GM12801 (cell line): ENCODE results near the gene ZNF143.

ENCODE experiments used
- TF ChIP-seq, protein P1 (sequence below): IDR thresholded peaks from one replicate; pipeline ENCODE4 v1.5.1; 2011; ENCODE audit warnings: control low read depth; ENCODE audit not compliant: insufficient read length; ENCODE audit errors: extremely low read depth

Gene ZNF143

DNA sequence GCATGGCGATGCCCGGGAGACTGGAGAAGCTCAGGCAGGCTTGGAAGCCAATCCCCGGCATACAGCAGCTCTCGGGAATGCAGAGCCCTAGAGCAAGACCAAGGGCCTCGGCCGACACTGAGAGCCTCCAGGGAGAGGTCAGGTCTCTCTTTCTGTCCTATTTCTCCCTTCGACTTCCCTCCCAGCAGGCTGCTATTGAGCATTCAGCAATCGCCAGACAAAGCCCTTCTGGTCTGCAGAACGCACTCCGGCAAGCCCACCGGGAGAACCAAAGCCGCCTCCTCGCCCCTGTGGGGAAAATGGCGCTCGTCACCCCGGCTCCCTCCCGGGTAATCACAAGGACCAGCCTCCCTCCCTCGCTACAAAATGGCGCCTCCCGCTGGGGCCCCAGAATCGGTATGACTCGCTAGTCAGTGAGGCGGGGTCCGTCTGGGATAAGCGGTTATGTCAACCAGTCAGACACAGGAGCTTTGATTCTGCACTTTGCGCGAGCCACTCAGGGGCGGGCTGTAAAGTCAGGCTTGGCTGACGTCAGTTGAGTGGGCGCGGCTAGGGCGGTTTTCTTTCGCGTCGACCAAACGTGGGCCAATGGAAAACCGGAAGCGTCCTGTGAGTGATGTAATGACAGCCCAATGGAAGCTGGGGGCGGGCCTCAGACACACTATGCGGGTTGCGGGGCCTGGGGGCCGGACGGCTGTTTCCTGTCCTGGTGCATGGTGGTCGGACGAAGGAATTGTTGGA lies at the start of gene ZNF143:
TSS of gene ZNF143 (plus strand) at position 691 of the 741 bp plus-strand sequence. CDS start 10,297 bp downstream, outside the sequence.
- TF ChIP-seq, protein P1, sequence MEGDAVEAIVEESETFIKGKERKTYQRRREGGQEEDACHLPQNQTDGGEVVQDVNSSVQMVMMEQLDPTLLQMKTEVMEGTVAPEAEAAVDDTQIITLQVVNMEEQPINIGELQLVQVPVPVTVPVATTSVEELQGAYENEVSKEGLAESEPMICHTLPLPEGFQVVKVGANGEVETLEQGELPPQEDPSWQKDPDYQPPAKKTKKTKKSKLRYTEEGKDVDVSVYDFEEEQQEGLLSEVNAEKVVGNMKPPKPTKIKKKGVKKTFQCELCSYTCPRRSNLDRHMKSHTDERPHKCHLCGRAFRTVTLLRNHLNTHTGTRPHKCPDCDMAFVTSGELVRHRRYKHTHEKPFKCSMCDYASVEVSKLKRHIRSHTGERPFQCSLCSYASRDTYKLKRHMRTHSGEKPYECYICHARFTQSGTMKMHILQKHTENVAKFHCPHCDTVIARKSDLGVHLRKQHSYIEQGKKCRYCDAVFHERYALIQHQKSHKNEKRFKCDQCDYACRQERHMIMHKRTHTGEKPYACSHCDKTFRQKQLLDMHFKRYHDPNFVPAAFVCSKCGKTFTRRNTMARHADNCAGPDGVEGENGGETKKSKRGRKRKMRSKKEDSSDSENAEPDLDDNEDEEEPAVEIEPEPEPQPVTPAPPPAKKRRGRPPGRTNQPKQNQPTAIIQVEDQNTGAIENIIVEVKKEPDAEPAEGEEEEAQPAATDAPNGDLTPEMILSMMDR: no peak

DNA sequence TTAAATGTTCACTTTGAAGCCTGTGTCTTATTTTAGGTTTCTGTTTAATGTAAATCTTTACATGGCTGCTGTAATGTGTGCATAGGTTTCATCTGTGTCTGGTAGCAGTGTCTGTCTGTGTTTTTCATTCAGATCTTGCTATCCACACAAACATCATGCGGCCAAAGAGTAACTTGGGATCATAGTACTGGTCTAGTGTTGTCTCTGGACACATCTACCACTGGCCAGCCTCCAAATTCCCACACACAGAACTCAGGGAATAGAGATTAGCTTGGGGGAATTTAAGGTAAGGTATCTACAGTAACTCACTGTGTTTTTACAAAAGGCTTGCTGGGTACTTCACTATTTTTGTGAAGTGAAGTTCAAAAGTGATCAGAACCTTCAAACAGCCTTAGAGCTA lies 32.1 kb upstream of the ZNF143 start:
- TF ChIP-seq, protein P1: no peak

DNA sequence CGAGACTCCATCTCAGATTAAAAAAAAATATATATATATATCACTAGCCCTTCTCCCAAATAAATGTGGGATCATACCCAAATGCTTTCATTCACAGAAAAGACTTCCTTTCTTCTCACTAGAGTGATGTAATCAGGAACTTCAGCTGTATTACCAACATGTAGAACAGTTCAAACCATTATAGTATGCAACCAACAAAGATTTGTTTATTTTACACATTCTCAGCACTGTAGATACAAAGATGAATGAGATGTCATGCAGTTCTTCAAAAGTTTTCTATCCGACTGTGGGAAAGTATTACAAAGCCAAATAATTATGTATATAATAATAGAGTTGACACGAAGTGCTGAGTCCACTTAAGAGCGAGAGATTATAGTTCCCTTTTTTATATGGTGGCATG lies 22.2 kb upstream of the ZNF143 start:
- TF ChIP-seq, protein P1: no peak

DNA sequence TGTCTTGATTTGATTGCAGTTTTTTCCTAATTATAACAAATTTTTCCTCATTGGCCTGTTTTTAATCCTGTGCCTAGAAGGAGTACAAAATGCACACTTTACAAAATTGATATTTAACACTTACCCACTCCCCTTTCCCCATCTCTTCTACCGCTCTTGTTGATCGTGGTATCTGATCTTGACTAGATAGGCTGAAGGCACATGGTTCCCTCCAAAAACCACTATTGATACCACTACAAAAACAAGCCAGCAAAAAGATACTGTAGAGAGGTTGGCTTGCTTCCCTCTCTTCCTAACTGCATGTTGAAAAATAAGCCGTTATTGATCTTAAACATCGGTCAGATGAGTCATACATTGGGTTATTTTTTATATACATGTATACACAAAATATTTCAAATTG lies 14.6 kb upstream of the ZNF143 start:
- TF ChIP-seq, protein P1: no peak

DNA sequence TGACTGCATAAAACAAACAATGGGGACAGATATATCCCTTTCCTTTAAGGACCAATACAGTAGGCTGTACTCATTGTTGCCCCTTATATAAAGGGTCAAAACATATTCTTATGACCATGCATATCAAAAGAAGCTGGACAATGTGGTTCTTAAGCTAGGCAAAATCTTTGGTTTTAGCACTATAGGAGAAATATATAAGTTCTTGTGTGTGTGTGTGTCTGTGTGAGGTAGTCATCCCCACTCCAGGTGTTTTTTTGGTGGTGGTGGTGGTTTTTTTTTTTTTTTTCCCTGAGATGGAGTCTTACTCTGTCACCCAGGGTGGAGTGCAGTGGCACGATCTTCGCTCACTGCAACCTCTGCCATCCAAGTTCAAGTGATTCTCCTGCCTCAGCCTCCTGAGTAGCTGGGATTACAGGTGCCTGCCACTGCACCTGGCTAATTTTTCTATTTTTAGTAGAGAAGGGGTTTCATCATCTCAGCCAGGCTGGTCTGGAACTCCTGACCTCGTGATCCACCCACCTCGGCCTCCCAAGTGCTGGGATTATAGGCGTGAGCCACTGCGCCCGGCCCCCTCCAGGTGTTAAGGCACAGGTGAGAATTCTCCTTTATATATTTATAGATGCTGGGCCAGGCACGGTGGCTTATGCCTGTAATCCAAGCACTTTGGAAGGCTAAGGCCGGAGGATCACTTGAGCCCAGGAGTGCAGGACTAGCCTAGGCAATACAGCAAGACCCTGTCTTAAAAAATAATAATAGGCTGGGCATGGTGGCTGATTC lies 12.0 kb upstream of the ZNF143 start:
- TF ChIP-seq, protein P1: no peak

DNA sequence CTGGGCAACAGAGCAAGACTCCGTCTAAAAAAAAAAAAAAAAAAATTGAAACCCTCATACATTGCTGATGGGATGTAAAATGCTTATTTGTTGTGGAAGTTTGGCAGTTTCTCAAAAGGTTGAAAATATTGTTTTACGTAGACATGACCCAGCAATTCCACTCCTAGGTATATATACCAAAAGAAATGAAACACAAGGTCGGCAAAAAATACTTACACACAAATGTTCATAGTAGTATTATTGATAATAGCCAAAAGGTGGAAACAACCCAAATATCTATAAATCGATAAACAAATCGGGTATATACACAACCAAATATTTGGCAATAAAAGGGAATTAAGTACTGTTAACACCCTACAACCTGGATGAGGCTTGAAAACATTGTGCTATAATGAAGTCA lies 5.1 kb upstream of the ZNF143 start:
- TF ChIP-seq, protein P1: no peak

DNA sequence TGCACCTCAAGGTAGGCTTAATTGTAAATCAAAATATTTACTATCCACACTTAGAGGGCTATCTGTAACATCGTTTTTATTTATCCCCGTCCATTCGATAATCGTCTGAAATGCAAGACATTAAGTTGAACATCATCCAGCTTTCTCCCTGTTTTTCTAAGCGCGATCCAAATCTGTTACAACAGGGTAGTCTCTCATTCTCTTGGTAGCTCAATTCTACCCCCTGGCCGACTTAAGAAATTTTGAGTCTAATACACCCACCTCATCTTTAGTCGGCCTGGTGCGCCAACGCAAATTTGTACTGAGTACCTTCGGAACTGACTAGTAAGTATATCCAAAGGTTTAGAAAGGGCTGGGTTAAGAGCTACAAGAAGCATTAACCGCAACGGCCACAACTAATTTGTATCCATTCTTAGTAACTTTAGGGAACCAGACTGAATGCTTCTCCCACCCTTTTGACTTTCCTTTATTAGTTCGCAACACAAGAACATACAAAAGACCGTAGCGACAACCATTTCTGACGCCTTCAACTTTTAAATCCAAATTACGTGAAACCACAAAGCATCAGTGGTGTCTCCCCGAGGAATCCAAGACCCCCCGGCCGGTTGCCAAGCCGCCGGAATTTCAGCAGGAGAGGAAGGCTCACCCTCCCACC lies 1.0 kb upstream of the ZNF143 start:
- TF ChIP-seq, protein P1: no peak
